22Rv1 (cell line): ENCODE results near the gene CDH8.

Experiments used
- H3K27ac ChIP-seq: fragments of 450-650 bp; 2 replicates; pipeline ENCODE4 v1.5.1; 2017
- ZFX ChIP-seq: fragments of 450-650 bp; IDR thresholded peaks from 2 replicates; pipeline ENCODE4 v1.6.1; 2017; ENCODE audit warnings: antibody characterized with exemption, borderline replicate concordance
- TF ChIP-seq, protein P1 (sequence below): fragments of 450-650 bp; IDR thresholded peaks from 2 replicates; pipeline ENCODE4 v1.5.1; 2017; ENCODE audit warnings: mild to moderate bottlenecking

Gene CDH8

DNA sequence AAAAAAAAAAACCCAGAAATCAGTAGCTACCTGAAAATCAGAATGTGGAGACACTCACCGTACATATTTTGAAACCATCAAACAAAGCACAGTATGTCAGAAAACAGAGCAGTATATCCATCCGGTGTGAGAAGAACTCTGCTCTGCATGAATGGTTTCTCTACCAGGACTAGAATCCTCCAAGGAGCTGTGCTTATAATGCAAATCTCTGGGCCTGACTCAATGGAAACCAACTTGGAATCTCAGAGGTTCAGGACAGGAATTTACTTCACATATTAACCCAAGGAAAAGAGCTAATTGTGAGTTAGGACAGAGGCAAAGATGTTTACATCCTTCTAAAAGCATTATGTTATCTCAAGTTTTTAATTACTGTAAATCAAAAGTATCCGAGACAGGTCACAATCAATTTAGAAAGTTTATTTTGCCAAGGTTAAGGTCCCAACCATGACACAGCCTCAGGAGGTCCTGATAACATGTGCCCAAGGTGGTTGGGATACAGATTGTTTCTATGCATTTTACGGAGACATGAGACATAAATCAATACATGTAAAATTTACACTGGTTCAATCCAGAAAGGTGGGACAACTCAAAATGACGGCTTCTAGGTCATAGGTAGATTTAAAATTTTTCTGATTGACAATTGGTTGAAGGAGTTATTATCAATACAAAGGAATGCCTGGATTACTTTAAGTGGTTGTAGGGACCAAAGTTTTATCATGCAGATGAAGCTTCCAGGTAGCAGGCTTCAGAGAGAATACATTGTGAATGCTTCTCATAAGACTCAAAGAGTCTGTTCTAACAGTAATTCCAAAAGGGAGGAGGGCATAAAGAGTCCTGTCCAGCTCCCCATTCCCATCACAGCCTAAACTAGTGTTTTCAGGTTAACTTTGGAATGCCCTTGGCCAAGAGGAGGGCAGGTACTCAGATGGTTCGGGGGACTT, 164.1 kb downstream of the CDH8 start:
- no peak overlapping the region for H3K27ac ChIP-seq
- TF ChIP-seq ZFX: no peak
- TF ChIP-seq, protein P1, sequence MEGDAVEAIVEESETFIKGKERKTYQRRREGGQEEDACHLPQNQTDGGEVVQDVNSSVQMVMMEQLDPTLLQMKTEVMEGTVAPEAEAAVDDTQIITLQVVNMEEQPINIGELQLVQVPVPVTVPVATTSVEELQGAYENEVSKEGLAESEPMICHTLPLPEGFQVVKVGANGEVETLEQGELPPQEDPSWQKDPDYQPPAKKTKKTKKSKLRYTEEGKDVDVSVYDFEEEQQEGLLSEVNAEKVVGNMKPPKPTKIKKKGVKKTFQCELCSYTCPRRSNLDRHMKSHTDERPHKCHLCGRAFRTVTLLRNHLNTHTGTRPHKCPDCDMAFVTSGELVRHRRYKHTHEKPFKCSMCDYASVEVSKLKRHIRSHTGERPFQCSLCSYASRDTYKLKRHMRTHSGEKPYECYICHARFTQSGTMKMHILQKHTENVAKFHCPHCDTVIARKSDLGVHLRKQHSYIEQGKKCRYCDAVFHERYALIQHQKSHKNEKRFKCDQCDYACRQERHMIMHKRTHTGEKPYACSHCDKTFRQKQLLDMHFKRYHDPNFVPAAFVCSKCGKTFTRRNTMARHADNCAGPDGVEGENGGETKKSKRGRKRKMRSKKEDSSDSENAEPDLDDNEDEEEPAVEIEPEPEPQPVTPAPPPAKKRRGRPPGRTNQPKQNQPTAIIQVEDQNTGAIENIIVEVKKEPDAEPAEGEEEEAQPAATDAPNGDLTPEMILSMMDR: no peak

DNA sequence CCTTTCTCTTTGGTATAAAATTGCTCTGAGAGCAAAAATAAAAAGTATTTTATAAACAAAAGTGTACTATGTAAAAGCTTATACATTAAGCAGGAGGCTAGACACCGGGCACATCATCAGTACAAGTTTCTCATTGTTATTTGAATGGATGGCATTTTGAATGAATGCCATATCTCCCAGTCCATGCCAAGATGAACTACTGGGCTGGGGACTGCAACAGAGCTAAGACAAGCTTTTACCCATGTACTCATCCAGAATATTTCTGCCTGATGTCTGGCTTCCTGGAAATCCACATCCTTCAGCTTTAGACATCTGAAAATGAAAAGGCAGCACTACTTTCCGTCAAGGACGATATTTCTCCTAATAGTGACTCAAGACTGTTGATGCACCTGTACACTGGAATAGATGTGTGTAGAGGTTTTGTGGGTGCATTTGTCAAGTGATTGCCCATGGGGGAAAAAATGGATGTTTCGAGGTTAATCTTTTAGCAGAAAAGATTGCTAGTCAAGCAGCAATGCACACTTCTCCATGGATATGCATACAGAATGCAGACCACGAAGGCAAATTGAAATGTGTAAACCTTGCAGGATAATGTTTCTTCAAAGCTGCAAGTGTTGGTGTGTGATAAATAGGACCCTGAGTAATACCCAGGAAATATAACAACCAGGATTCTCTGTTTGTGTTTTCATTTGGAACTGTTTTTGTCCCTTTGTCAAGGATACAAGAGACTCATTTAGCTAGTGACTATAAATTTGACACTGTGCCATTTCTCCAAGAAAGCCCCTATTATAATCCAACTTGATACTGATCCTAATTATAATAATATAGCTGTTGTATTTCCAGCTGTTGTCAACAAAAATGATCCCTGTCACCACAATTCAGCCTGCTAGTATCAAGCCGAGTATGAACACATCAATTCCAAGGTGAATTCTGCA, 173.8 kb downstream of the CDH8 start:
- TF ChIP-seq, protein P1: no peak
- no peak for TF ChIP-seq ZFX
- no peak overlapping the region for H3K27ac ChIP-seq

DNA sequence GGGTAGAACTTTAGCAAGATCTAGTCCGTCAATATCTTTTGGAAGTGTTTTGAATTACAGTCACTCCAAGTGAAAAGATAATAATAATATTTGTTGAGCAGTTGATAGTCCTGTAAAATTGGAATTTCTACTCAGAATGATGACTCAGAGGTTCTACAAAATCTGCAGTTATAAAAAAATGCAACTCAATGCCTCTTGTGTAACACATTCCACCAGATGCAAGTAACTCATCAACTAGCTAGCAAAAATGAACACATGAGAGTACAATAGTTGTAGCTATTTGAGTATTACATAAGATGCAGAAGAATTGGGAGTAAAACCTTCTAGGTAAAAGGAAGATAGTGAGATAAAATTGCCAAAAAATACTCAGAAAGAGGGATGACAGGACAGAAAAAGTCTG, 177.2 kb downstream of the CDH8 start:
- no peak overlapping the region for H3K27ac ChIP-seq
- TF ChIP-seq, protein P1: no peak

DNA sequence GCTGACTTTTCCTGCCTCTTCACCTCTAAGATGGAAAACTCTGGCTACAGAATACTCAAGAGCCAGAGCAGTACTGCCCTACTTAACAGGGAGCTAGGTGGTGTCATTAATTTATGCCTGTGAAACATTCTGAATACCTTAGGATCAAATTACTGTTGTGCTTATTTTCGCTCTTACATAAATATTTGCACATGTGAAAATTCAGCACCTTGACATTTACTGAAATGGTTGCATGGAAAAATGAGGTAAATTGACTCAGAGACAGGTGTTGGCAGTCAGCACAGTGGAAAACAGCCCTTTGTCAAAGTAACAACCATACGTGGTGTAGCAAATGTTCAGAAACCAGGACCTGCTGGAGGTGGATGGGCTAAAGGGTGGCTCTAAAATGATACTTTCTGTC, 193.6 kb downstream of the CDH8 start:
- TF ChIP-seq, protein P1: no peak
- TF ChIP-seq ZFX: no peak
- no peak overlapping the region for H3K27ac ChIP-seq

DNA sequence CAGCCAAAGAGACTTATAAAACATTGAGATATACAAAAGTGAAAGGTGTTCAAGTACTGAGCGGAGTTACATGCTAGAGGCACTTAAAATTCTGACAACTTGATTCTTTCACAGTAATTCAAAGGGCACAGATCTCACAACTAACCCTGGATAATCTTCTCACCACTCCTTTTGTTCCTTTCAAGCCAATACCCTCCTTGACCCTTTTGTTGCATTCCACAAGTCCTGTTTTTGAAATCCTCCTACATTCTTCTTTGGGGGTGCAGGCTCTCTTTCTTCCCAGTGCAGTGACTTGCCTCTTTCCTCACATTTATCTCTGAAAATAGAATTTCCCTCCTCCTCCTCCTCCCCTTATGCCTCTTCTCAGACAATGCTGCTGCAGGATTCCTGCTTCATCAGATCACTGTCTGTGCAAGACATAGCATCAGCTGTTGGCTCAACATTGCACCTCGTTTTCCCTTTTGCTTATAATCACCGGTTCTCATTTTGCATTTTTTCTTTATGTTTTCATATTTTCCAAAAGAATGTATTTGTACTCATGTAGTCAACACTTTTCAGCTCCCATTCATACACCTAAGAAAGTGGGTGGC, 199.3 kb downstream of the CDH8 start:
- no peak for TF ChIP-seq ZFX
- TF ChIP-seq, protein P1: no peak
- no peak overlapping the region for H3K27ac ChIP-seq

DNA sequence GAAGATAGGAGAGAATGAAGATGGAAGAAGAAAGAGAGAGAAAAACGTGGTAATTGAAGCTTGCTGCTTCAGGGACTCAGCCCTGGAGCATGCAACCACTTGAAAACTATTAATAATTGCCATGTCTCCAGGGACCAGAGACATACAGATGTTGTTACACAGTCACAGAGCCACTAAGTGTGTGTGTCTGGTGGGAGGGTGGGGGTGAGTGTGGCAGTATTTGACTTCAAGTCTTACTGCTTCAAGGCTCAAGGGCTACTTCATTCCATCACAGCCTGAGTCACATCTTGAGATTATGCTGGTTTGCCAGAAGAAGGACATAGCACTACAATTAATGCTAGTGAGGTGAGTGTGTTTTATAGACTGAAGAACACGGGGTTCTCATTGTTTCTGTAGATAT, 202.2 kb downstream of the CDH8 start:
- no peak overlapping the region for H3K27ac ChIP-seq
- TF ChIP-seq ZFX: no peak
- TF ChIP-seq, protein P1: no peak
